Embryonic facial prominence (tissue), 1 donor: Measurements from ENCODE around the gene CCDC83.
"Not testable (repeated sequence)": the region's sequence is repeated elsewhere in the genome, so short reads cannot be mapped to it uniquely, and the experiment has no call there.

Experiments used
- DNase-seq: peaks from one replicate; pipeline ENCODE4 v3.0.0-alpha.2; 2016; ENCODE audit errors: extremely low spot score

CCDC83 gene

DNA sequence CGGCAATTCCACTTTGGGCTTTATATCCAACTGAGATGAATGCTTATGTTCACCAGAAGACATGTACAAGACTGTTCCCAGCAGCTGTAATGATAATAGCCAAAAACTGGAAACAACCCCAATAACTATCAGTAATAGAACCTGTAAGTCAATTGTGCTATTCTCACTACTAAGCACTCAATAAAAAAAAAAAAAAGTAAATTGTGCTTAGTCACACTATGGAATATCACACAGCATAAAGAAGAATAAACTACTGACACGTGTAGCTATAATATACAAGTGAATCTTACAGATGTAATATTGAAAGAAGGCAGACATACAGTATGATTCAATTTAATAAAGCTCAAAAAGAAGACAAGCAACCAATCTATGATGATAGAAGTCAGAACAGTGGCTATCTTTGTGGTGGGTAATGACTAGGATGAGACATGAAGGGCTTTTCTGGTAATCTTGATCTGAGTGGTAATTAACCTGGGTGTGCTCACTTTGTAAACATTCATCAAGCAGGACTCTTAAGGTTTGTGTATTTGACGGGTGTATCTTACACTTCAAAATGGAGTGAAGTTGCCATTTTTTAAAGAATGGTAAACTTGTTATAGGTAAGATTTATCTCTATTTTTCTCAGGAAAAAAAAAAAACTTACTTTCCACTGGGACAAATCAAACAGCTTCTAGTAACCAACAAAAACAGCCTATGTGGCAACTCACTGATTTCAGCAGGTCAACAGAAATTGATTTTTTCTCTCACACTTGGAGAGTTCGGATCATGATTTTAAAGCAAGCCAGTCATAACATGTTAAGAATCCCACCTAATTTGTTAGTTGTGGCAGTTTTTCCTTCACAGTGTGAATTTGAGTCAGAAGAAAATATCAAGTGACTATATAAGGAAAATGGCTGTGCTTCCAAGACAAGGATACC, 84.2 kb downstream of the CCDC83 start:
- DNase-seq: no peak

DNA sequence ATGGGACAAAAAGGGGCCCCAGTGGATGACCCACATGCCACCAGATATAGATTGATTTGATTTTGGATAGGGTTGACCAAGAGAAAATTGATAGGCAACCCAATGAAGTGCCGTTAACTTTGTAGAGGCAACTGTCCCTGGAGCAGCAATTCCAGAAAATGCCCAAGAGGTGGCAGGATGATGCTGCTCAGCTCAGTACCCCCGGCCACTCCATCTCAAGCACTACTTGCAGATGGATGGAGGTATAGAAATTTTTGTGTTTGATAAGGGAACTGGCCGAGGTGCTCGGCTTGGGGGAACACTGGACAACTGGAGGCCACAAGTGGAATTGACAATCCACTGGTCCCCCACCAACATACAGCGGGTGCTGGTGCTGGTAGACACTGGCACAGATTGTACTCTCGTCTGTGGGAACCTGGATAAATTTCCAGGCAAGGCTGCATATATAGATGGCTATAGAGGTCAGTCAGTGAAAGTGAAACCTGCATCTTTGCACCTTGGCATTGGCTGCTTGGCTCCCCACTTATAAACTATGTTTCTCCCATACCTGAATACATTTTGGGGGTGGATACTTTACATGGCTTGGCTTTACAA, 86.3 kb downstream of the CCDC83 start:
- DNase-seq: no peak

DNA sequence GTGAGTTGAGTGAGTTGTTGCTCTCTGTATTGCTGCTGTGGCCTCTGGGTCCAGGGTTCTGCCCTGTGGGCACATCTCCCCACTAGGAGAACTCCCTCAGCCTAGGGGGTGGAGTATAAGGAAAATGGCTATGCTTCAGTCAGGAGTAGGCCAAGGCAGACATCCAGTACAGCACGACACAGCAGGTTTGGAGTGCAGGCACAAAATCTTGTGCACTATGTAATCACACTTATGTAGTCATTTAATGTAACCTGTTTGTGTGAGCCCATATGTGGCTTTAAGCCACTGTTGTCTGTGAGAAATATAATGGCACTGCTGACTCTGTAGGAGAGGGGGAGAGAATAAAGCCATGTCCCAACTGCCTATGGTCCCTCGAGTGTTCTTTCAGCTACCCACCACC, 90.1 kb downstream of the CCDC83 start:
- DNase-seq: no peak

DNA sequence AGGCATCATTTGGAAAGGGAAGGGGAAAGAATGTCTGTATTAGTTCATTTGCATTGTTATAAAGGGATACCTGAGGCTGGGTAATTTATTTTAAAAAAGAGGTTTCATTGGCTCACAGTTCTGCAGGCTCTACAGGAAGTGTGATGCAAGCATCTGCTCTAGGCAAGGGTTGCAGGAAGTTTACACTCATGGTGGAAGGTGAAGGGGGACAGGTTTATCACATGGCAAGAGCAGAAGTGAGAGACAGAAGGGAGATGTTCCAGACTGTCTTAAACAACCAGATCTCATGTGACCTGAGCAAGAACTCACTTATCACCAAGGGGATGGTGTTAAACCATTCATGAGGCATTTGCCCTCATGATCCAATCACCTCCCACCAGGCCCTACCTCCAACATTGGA, 90.6 kb downstream of the CCDC83 start:
- no peak for DNase-seq

DNA sequence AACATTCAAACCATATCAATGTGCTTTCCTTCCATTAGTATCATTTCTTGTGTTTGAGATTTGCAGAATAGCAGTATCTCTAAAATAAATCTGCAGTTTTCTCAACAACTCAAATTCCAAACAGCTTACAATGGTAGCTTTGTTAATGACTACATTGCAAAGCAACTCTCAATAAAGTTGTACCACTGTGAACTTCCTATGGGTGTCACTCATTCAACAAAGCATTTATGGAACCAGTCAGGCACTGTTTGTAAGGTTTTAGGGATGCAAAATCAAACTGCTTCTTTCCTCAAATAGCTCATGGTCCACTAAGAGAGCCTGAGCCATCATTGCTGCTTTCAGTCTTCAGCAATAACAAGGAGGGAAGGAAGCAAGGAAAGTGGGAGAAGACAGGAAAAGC, 91.0 kb downstream of the CCDC83 start:
- DNase-seq: no peak

DNA sequence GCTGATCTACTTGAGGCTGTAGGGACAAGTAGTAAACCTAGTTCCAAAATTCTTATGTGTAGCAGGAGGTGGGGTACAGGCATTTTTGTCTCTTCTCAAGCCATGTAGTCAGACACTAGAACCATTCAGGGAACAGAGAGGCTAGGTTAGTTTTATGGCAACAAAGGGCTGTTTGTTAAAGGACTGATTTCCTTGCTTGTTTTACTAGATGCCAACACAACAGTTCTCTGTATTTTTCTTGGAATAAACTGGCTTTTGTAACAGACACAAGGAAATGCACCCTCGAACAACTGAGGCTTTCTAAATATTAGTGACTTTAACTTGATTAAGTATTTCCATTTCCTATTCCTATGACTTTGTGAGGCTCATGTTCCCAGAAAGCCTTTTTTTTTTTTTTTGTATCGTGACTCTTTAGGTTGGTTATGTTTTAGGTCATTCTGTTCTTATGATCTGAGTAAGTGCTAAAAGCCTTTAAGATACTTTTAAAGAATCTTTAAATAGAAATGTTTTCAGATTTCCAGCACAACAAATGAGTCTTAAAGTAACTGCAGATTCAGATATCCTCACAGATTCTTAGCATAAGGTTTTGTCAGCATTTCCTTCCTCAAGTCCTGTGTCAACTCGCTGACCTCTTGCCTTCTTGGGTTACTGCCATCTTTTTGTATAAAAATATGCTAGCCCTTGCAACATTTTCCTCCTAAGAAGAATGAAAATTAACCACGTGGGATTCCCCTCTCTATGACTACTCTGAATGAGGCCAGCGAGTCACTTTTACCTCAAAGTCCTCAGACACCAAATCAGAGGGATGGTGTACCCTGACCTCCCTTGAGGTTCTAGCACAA, 92.5 kb downstream of the CCDC83 start:
- no peak for DNase-seq

DNA sequence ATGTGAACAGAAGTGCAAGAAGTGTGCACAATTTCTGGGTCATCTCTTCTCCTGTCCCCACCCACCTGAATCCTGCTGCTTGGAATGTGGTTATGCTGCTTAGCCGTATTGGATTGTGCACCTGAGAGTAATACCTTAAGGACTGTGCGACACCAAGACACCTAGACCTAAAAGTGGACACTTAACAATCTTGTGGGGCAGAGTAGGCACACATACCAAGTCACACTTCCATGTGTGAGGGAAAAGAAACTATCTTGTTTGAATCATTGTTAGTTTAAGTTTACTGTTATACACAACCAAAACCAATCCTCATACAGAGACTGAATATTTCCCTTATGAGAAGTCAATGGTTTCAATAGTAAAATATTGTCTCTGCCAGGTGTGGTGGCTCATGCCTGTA, 93.7 kb downstream of the CCDC83 start:
- DNase-seq: no peak

DNA sequence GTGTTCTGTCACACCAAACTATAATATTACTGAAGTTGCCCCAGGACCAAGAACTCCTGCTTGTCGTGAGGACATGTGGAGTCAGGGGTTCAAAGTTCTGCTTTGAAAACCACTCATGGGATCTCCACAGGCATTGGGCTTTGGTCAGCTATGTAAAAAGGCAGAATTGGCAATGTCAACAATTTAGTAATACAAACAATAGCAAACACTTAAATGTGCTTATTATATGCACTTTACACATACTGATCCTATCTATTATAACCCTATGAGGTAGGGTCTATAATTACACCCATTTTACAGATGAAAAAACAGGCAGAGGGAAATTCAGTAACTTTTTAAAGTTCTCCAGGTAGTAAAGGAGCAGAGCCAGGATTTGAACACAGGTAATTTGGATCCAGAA, 94.6 kb downstream of the CCDC83 start:
- no peak for DNase-seq

DNA sequence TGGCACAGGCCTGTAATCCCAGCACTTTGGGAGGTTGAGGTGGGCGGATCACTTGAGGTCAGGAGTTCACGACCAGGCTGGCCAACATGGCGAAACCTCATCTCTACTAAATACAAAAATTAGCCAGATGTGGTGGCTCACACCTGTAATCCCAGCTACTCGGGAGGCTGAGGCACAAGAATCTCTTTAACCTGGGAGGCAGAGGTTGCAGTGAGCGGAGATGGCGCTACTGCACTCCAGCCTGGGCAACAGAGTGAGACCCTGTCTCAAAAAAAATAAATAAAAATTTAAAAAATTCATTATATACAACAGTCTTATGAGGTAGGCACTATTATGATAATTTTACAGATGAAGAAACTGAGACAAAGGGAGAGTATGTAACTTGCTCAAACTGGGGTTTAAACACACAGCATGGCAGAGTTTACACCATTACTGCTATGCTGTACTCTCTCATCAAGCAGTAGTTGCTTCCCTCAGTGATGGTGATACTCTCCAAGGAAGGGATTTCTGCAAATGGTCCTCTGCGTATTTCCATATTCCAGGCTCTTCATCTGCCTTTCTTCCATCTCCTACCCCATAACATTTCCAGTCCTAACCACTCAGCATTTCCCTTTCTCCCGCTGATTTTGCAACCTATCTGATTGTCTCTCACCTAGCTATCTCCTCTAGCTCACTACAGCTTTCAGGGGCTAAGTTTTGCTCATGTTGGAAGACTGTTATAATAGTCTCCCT, 95.3 kb downstream of the CCDC83 start:
- DNase-seq: no peak

DNA sequence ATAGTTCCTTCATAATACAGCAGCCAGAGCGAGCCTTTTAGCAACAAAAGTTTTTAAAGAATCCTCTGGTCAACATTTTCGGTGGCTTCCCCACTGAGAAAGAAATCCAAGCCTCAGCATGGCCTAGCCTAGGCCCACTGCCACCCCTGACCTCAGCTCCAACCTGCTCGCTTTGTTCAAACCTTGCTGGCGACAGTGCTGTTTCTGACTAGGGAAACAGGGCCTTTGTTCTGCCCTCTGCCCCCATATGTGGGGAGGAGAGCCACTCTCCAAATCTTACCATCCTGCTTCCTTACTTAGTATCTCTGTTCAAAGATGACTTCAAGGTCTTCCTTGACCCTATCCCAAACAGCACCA, 95.8 kb downstream of the CCDC83 start:
- no peak for DNase-seq

DNA sequence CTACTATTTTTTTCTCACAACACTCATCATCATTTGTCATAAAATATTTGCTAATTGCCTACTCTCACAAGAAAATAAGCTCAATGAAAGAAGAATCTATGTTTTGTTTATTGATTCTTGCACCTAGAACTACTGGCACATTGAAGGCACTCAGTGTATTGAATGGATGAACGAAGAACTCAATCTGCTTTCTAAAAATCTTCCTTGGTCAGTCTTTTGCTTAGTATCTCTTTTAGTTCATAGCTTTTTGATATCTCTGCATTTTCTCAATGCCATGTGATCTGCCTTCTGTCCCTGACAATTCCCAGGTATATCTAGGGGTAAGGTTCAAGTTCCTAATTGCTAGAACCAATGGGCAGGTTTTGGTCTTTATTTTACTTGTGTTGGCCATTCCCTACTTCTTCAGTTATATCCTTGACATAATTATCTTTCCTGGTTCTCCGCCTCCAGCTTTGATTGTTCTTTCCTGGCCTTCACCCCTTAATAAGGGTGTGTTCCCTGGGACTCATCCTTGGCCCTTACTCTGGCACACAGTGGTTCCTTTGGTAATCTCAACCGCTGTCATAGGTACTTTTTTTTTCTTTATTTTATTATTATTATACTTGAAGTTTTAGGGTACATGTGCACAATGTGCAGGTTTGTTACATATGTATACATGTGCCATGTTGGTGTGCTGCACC, 96.4 kb downstream of the CCDC83 start:
- no peak for DNase-seq

DNA sequence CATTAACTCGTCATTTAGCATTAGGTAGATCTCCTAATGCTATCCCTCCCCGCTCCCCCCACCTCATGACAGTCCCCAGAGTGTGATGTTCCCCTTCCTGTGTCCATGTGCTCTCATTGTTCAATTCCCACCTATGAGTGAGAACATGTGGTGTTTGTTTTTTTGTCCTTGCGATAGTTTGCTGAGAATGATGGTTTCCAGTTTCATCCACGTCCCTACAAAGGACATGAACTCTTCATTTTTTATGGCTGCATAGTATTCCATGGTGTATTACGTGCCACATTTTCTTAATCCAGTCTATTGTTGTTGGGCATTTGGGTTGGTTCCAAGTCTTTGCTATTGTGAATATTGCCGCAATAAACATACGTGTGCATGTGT, 96.9 kb downstream of the CCDC83 start:
- DNase-seq: not testable (repeated sequence)

DNA sequence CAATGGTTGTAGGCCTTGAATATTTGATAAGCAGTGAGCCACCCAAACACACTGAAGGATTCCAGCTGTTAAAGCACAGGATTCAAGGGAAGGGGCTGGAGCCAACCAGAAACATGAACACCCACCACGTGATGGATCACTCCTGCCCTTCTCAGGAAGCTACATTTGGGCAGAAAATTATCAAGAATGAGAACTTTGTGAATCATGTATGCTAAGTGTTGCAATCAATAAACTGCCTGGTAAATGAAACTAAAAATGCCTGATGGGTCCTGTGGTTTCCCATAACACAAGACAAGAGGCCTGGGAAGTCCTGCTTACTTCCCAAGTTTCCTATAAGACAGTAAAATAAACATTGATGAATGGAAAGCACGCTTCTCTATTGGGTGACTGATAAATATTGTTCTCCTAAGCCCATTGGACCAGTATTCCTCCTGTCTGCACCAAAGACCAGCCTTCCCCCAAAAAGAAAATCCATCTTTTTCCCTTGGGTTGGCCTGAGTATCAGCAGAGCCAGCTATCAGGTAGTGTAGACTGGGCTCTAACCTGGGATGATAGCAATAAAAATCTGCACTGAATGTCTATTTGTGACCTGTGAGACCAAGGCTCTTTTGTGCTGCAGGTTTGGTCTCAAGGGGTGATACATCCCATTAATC, 98.4 kb downstream of the CCDC83 start:
- DNase-seq: no peak

DNA sequence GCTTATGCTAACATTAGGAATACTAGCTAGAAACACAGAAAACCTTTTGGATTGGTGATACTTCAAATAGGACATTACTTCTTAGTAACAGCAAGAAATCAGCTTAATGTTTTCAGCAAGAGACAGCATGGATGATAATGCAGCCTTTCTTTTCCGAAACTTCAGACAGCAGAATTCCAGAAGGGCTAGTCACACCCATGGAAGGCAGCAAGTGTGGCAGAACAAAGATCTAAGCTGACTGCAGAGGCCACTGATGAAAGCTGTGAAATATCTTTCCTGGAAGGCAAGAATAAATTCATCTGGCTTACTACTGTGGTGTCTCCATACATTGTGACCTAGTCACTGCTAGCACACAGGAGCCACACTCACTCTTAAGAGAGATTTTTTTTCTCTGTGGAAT, 100.3 kb downstream of the CCDC83 start:
- no peak for DNase-seq

DNA sequence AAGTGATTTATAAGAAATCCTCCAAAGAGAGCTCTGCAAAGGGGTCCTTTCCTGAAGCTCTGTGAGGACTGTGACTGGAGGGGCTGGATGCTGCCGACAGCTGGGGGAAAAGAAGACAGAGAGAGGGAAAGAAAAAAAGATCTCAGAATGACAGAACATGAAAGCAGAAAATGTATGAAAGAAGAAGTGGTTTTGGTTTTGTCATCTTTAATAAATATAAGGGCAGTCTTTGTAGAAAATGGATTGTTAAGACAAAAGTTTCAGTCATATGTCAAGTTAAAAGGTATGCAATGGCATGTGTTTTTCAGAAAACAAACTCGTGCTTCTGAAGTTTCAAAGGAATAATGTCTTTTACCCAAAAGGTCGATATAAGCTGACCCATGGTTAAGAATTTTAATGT, 105.5 kb downstream of the CCDC83 start:
- DNase-seq: no peak

DNA sequence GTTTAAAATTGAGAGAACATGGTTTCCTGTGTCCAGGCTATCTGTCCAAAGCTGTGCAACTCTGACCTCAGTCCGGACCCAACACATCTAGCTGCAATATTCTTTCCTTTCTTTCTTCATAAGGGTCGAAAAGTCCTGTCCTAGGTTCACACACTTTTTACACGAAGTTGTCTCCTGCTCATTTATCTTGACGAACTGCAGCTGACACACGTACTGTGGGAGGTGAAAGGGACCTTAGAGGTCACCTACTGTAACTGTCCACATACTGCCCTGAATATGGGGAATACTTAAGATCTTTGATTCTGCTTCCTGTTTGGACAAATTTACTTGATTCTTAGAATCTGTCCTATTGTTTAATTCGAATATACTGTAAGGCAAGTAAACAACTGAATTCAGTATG, 105.9 kb downstream of the CCDC83 start:
- no peak for DNase-seq

DNA sequence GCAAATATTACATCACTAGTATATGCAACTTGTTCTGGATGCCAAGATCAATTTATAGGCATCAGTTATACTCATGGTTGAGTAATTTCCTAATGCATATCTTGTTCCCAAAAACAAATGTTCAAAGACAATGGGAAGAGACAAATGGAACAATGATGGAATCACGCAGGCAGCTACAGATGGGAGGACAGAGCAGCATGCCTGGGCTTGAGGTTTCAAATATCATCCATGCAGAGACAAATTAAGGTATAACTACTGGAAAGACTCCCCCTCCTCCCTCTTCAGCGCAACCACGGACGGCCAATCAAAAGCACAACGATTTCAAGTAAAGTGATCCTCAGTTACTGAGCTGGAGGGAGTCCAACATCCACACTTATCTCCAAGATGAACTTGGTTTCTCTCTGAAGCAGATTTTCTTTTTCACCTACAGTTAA, 106.8 kb downstream of the CCDC83 start:
- peak; percentile 11 for DNase-seq

DNA sequence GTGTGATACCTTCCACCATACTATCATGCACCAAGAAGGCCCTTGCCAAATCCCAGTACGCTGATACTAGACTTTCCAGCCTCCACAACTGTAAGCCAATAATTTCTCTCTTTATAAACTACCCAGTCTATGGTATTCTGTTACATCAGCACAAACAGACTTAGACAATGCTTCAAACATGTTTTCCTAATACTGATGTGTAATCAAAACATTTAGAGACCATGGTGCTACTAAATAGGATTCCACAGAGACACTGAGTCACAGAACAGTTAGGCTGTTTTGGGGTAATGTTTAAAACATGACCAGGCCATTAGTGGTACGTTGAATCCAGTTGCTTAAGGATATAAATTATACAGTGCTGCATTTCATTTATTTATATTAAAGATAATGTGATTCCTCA, 110.0 kb downstream of the CCDC83 start:
- no peak for DNase-seq

DNA sequence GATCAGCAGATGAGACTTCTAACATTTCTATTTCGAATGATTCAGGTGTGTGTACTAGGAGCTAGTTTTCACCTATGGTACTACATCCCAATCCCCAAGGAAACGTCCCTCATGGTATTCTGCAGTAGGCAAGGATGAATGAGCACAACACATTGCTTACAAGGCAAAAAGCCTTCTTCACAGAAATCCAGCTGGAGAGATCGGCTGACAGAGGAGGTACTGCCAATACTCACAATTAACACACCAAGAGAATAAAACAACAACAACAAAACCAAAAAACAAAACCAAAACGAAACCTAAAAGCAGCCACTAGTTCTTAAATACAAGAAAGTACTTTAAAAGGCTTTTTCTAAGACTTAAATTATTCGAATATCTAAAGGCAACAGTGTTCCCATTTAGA, 112.3 kb downstream of the CCDC83 start:
- no peak for DNase-seq
